Measurements from ENCODE around the gene TIGD3.

TIGD3 gene

GRCh38 chr11:65396769-65397745, 42.5 kb downstream of the TIGD3 start:
- Histone ChIP-seq H2AFZ (ENCODE audit: low read depth, low read length, severe bottlenecking) (no peak overlapping the region), H3K9ac (ENCODE audit: low read length) (no peak overlapping the region), H3K9me3 (ENCODE audit: insufficient read depth, low read length) (no peaks in the 10 kb centered on the region), H3K79me2 (ENCODE audit: insufficient read depth, low read length) (peaks cover 7% of the 10 kb centered on the region; the same call in 1 of the 2 replicates), H3K27me3 (ENCODE audit: low read length) (no peaks in the 10 kb centered on the region), H3F3A (ENCODE audit: insufficient read depth) (peaks cover 7% of the 10 kb centered on the region; the same call in 1 of the 2 replicates), H3K27ac (ENCODE audit: low read depth, low read length) (no peak overlapping the region), H3K36me3 (ENCODE audit: low read length) (no peaks in the 10 kb centered on the region), H3K4me3 (ENCODE audit: insufficient read depth, low read length, poor library complexity, severe bottlenecking) (no peak overlapping the region), H4K20me1 (ENCODE audit: low read depth, low read length) (no peaks in the 10 kb centered on the region), H3K4me2 (ENCODE audit: low read depth, low read length, poor library complexity, severe bottlenecking) (no peak overlapping the region), H3K9me2 (replicated peaks; ENCODE audit: insufficient read depth, low read length) (no peaks in the 10 kb centered on the region)
- no peak for TF ChIP-seq EZH2phosphoT487 (conservative IDR thresholded peaks at IDR 0.05; ENCODE audit: low read length)
- no peak for TF ChIP-seq CTCF (IDR thresholded peaks at IDR 0.05; ENCODE audit: insufficient read depth, low read length, poor library complexity, severe bottlenecking)

GRCh38 chr11:65398362-65398910, 43.9 kb downstream of the TIGD3 start:
- peaks cover 3% of the 10 kb centered on the region; the same call in 1 of the 2 replicates for H3K79me2 ChIP-seq (ENCODE audit: insufficient read depth, low read length)
- no peaks in the 10 kb centered on the region for H3K27me3 ChIP-seq (ENCODE audit: low read length)
- no peaks in the 10 kb centered on the region for H3K9me2 ChIP-seq (replicated peaks; ENCODE audit: insufficient read depth, low read length)
- no peak overlapping the region for H3K4me2 ChIP-seq (ENCODE audit: low read depth, low read length, poor library complexity, severe bottlenecking)
- H3K4me3 ChIP-seq (ENCODE audit: insufficient read depth, low read length, poor library complexity, severe bottlenecking) = no peak overlapping the region
- no peak for TF ChIP-seq EZH2phosphoT487 (conservative IDR thresholded peaks at IDR 0.05; ENCODE audit: low read length)
- peaks cover 17% of the 10 kb centered on the region for H3F3A ChIP-seq (ENCODE audit: insufficient read depth)
- no peak overlapping the region for H3K27ac ChIP-seq (ENCODE audit: low read depth, low read length)
- H3K9me3 ChIP-seq (ENCODE audit: insufficient read depth, low read length) = no peaks in the 10 kb centered on the region
- no peaks in the 10 kb centered on the region for H4K20me1 ChIP-seq (ENCODE audit: low read depth, low read length)
- H3K9ac ChIP-seq (ENCODE audit: low read length) = no peak overlapping the region
- peaks cover 4% of the 10 kb centered on the region; the same call in 1 of the 2 replicates for H3K36me3 ChIP-seq (ENCODE audit: low read length)
- H2AFZ ChIP-seq (ENCODE audit: low read depth, low read length, severe bottlenecking) = no peak overlapping the region

DNA sequence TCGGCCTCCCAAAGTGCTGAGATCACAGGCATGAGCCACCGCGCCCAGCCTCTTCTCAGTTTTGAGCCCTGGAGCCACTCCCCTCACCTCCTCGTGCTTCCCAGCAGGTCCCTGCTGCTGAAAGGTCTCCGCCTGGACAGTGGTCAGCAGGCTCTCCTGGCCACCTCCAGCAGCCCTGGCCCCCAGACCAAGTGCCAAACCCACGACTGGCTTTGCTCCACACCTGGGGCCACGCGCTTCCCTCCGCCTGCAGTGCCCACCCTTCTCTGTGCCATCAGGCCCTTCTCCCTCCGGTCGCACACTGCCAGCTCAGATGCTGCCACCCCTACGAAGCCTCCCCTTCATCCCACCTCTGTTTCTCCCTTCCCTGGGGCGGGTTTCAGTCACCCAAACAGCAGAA, 44.7 kb downstream of the TIGD3 start:
- Histone ChIP-seq H4K20me1 (ENCODE audit: low read depth, low read length) (no peaks in the 10 kb centered on the region), H3K79me2 (ENCODE audit: insufficient read depth, low read length) (no peaks in the 10 kb centered on the region), H3K36me3 (ENCODE audit: low read length) (peaks cover 4% of the 10 kb centered on the region; the same call in 1 of the 2 replicates), H3K9ac (ENCODE audit: low read length) (no peak overlapping the region), H3K9me2 (replicated peaks; ENCODE audit: insufficient read depth, low read length) (no peaks in the 10 kb centered on the region), H3K9me3 (ENCODE audit: insufficient read depth, low read length) (no peaks in the 10 kb centered on the region), H3F3A (ENCODE audit: insufficient read depth) (peaks cover 25% of the 10 kb centered on the region), H3K4me3 (ENCODE audit: insufficient read depth, low read length, poor library complexity, severe bottlenecking) (no peak overlapping the region), H3K27me3 (ENCODE audit: low read length) (no peaks in the 10 kb centered on the region), H3K4me2 (ENCODE audit: low read depth, low read length, poor library complexity, severe bottlenecking) (no peak overlapping the region), H2AFZ (ENCODE audit: low read depth, low read length, severe bottlenecking) (no peak overlapping the region), H3K27ac (ENCODE audit: low read depth, low read length) (no peak overlapping the region)
- TF ChIP-seq EZH2phosphoT487 (conservative IDR thresholded peaks at IDR 0.05; ENCODE audit: low read length) = no peak

DNA sequence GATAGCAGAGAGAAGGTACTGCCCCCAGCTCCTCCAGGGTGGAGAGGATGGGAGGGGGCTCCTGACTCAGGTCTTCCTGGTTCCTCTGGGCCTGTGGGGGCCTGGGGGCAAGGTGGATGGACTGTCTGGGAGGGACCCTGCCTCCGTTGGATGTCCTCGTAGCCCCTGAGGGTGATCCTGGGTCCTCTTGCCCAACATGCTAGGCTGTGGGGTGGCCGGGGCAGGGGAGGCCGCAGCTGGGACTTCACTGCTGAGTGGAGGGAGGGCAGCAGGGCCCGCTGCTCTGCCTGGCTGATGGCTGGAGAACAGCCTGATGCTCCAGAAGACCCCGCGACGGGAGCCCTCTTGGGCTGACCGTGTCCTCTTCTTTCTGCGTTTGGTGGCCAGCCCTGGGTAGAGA, 45.3 kb downstream of the TIGD3 start:
- Histone ChIP-seq H3K79me2 (ENCODE audit: insufficient read depth, low read length) (no peaks in the 10 kb centered on the region), H3K9me2 (replicated peaks; ENCODE audit: insufficient read depth, low read length) (no peaks in the 10 kb centered on the region), H3K4me3 (ENCODE audit: insufficient read depth, low read length, poor library complexity, severe bottlenecking) (no peak overlapping the region), H3K27me3 (ENCODE audit: low read length) (no peaks in the 10 kb centered on the region), H3F3A (ENCODE audit: insufficient read depth) (peaks cover 25% of the 10 kb centered on the region), H4K20me1 (ENCODE audit: low read depth, low read length) (no peaks in the 10 kb centered on the region), H3K9ac (ENCODE audit: low read length) (no peak overlapping the region), H3K9me3 (ENCODE audit: insufficient read depth, low read length) (no peaks in the 10 kb centered on the region), H3K4me2 (ENCODE audit: low read depth, low read length, poor library complexity, severe bottlenecking) (no peak overlapping the region), H3K27ac (ENCODE audit: low read depth, low read length) (no peak overlapping the region), H3K36me3 (ENCODE audit: low read length) (peaks cover 4% of the 10 kb centered on the region; the same call in 1 of the 2 replicates), H2AFZ (ENCODE audit: low read depth, low read length, severe bottlenecking) (no peak overlapping the region)
- TF ChIP-seq CTCF (IDR thresholded peaks at IDR 0.05; ENCODE audit: insufficient read depth, low read length, poor library complexity, severe bottlenecking) (no peak), EZH2phosphoT487 (conservative IDR thresholded peaks at IDR 0.05; ENCODE audit: low read length) (no peak)

Measured in SU-DHL-6 (cell line).